Panc1 (cell line): ENCODE results near the gene DDX25.

Experiments
- POLR2AphosphoS5 ChIP-seq: IDR thresholded peaks from 2 replicates; pipeline ENCODE4 v1.6.1; 2012; ENCODE audit warnings: mild to moderate bottlenecking, low read depth, low read length, moderate library complexity
- SIN3A ChIP-seq: IDR thresholded peaks from 2 replicates; pipeline ENCODE4 v1.6.1; 2012; ENCODE audit warnings: low read depth, mild to moderate bottlenecking, low read length, moderate library complexity, borderline replicate concordance; ENCODE audit not compliant: insufficient read depth
- TCF7L2 ChIP-seq: IDR thresholded peaks from 2 replicates; pipeline ENCODE4 v1.6.1; 2011; ENCODE audit warnings: mild to moderate bottlenecking, low read depth, low read length, inconsistent platforms
- TF ChIP-seq, protein P1 (sequence below): fragments of 450-650 bp; IDR thresholded peaks from 2 replicates; pipeline ENCODE4 v1.5.1; 2017; ENCODE audit warnings: mild to moderate bottlenecking
- TF ChIP-seq, protein P2 (sequence below), 2 experiments: IDR thresholded peaks; 2 replicates each; pipeline ENCODE4 v1.6.1; 2011 to 2012; ENCODE audit warnings: low read depth in 2 of 2, control low read depth in 1 of 2, low read length in 1 of 2, mild to moderate bottlenecking in 1 of 2, moderate library complexity in 1 of 2; ENCODE audit not compliant: insufficient read depth in 1 of 2

DNA sequence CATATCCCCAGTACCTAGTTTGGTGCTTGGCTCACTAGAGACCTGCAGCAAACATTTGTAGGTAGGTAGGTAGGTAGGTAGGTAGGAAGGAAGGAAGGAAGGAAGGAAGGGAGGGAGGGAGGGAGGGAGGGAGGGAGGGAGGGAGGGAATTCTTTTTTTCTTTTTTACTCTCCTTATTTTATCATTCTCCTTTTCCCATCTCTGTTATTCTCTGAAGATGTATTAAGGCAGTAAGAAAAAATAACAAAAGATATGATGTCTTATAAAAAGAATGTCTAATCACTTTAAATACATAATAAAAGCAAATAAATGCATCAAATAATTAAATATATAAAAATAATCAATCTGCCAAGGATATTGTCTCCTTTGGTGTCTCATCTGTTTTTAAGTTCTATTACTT is 70.0 kb downstream of the DDX25 start:
- TF ChIP-seq, protein P1, sequence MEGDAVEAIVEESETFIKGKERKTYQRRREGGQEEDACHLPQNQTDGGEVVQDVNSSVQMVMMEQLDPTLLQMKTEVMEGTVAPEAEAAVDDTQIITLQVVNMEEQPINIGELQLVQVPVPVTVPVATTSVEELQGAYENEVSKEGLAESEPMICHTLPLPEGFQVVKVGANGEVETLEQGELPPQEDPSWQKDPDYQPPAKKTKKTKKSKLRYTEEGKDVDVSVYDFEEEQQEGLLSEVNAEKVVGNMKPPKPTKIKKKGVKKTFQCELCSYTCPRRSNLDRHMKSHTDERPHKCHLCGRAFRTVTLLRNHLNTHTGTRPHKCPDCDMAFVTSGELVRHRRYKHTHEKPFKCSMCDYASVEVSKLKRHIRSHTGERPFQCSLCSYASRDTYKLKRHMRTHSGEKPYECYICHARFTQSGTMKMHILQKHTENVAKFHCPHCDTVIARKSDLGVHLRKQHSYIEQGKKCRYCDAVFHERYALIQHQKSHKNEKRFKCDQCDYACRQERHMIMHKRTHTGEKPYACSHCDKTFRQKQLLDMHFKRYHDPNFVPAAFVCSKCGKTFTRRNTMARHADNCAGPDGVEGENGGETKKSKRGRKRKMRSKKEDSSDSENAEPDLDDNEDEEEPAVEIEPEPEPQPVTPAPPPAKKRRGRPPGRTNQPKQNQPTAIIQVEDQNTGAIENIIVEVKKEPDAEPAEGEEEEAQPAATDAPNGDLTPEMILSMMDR: no peak
- TF ChIP-seq SIN3A (no peak), POLR2AphosphoS5 (no peak), TCF7L2 (no peak)
- TF ChIP-seq, protein P2, sequence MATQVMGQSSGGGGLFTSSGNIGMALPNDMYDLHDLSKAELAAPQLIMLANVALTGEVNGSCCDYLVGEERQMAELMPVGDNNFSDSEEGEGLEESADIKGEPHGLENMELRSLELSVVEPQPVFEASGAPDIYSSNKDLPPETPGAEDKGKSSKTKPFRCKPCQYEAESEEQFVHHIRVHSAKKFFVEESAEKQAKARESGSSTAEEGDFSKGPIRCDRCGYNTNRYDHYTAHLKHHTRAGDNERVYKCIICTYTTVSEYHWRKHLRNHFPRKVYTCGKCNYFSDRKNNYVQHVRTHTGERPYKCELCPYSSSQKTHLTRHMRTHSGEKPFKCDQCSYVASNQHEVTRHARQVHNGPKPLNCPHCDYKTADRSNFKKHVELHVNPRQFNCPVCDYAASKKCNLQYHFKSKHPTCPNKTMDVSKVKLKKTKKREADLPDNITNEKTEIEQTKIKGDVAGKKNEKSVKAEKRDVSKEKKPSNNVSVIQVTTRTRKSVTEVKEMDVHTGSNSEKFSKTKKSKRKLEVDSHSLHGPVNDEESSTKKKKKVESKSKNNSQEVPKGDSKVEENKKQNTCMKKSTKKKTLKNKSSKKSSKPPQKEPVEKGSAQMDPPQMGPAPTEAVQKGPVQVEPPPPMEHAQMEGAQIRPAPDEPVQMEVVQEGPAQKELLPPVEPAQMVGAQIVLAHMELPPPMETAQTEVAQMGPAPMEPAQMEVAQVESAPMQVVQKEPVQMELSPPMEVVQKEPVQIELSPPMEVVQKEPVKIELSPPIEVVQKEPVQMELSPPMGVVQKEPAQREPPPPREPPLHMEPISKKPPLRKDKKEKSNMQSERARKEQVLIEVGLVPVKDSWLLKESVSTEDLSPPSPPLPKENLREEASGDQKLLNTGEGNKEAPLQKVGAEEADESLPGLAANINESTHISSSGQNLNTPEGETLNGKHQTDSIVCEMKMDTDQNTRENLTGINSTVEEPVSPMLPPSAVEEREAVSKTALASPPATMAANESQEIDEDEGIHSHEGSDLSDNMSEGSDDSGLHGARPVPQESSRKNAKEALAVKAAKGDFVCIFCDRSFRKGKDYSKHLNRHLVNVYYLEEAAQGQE (IDR thresholded peaks at IDR 0.05; ENCODE audit: insufficient read depth in 1 of 2, low read depth in 2 of 2, low read length in 1 of 2): no peak
